H9 (cell line): Measurements from ENCODE around the gene ANKRD22. TPM values are rescaled to one million over a fixed set of nuclear protein-coding genes. Genes with fewer than 3 reads are reported as not detected.

Experiments used
- DNase-seq: peaks from one replicate; pipeline ENCODE4 v3.0.0-alpha.2; 2017
- H2AFZ ChIP-seq: one replicate; pipeline ENCODE4 v1.6.1; 2013; ENCODE audit warnings: mild to moderate bottlenecking, low read length, control low read depth, moderate library complexity
- H2AK5ac ChIP-seq: 2 replicates; pipeline ENCODE4 v1.6.1; 2013; ENCODE audit warnings: low read length, control low read depth, mixed read lengths; ENCODE audit not compliant: insufficient read length
- H2BK120ac ChIP-seq: one replicate; pipeline ENCODE4 v1.6.1; 2013; ENCODE audit warnings: low read depth, mild to moderate bottlenecking, low read length, control low read depth, inconsistent platforms; ENCODE audit not compliant: poor library complexity, severe bottlenecking
- H2BK12ac ChIP-seq: 2 replicates; pipeline ENCODE4 v1.6.1; 2013; ENCODE audit warnings: low read length, control low read depth, mixed read lengths, low read depth; ENCODE audit not compliant: insufficient read length
- H2BK15ac ChIP-seq: 2 replicates; pipeline ENCODE4 v1.6.1; 2013; ENCODE audit warnings: low read depth, low read length, control low read depth
- H2BK20ac ChIP-seq: one replicate; pipeline ENCODE4 v1.6.1; 2013; ENCODE audit warnings: low read depth, mild to moderate bottlenecking, low read length, control low read depth, inconsistent platforms; ENCODE audit not compliant: poor library complexity, severe bottlenecking
- H2BK5ac ChIP-seq: 2 replicates; pipeline ENCODE4 v1.6.1; 2013; ENCODE audit warnings: low read length, control low read depth, mixed read lengths; ENCODE audit not compliant: insufficient read length
- H3K14ac ChIP-seq: 2 replicates; pipeline ENCODE4 v1.6.1; 2013; ENCODE audit warnings: low read length, control low read depth; ENCODE audit not compliant: insufficient read depth
- H3K18ac ChIP-seq: 2 replicates; pipeline ENCODE4 v1.6.1; 2013; ENCODE audit warnings: low read depth, mild to moderate bottlenecking, mixed read lengths, low read length, control low read depth; ENCODE audit not compliant: insufficient read length
- H3K23ac ChIP-seq: 2 replicates; pipeline ENCODE4 v1.6.1; 2013; ENCODE audit warnings: low read length, control low read depth, mixed read lengths, low read depth; ENCODE audit not compliant: insufficient read length
- H3K23me2 ChIP-seq: 2 replicates; pipeline ENCODE4 v1.6.1; 2013; ENCODE audit warnings: low read depth, mild to moderate bottlenecking, mixed read lengths, low read length, control low read depth; ENCODE audit not compliant: insufficient read length, poor library complexity, severe bottlenecking
- H3K27ac ChIP-seq: 2 replicates; pipeline ENCODE4 v1.5.1; 2013; ENCODE audit warnings: low read length, control low read depth, mixed read lengths, low read depth; ENCODE audit not compliant: insufficient read length
- H3K27me3 ChIP-seq: 2 replicates; pipeline ENCODE4 v1.6.1; 2013; ENCODE audit warnings: low read length, control low read depth, inconsistent platforms; ENCODE audit not compliant: insufficient read depth
- H3K4ac ChIP-seq: 2 replicates; pipeline ENCODE4 v1.6.1; 2013; ENCODE audit warnings: low read depth, mild to moderate bottlenecking, control low read depth, inconsistent platforms, low read length, moderate library complexity
- H3K4me1 ChIP-seq: 2 replicates; pipeline ENCODE4 v1.6.1; 2013; ENCODE audit warnings: low read length, control low read depth, inconsistent platforms; ENCODE audit not compliant: insufficient read depth
- H3K4me2 ChIP-seq: 2 replicates; pipeline ENCODE4 v1.6.1; 2013; ENCODE audit warnings: low read length, control low read depth, mixed read lengths; ENCODE audit not compliant: insufficient read length, insufficient read depth
- H3K56ac ChIP-seq: 2 replicates; pipeline ENCODE4 v1.6.1; 2013; ENCODE audit warnings: low read depth, mild to moderate bottlenecking, mixed read lengths, low read length, control low read depth; ENCODE audit not compliant: insufficient read length
- H3K79me1 ChIP-seq: 2 replicates; pipeline ENCODE4 v1.6.1; 2013; ENCODE audit warnings: low read depth, mild to moderate bottlenecking, moderate library complexity, low read length, control low read depth, inconsistent platforms; ENCODE audit not compliant: insufficient read depth, poor library complexity, severe bottlenecking
- H3K79me2 ChIP-seq: 2 replicates; pipeline ENCODE4 v1.6.1; 2013; ENCODE audit warnings: low read length, control low read depth, inconsistent platforms; ENCODE audit not compliant: insufficient read depth
- H3K9ac ChIP-seq: 2 replicates; pipeline ENCODE4 v1.6.1; 2013; ENCODE audit warnings: low read length, control low read depth, mixed read lengths; ENCODE audit not compliant: insufficient read length; ENCODE audit errors: extremely low read depth
- H3K9me3 ChIP-seq: one replicate; pipeline ENCODE4 v1.6.1; 2013; ENCODE audit warnings: low read depth, low read length, inconsistent platforms; ENCODE audit not compliant: control insufficient read depth
- H3T11ph ChIP-seq: one replicate; pipeline ENCODE4 v1.6.1; 2013; ENCODE audit warnings: mild to moderate bottlenecking, low read length, control low read depth, inconsistent platforms
- H4K20me1 ChIP-seq: one replicate; pipeline ENCODE4 v1.6.1; 2013; ENCODE audit not compliant: control insufficient read depth, insufficient read length, insufficient read depth
- H4K5ac ChIP-seq: 2 replicates; pipeline ENCODE4 v1.6.1; 2013; ENCODE audit warnings: low read depth, mild to moderate bottlenecking, mixed read lengths, low read length, control low read depth; ENCODE audit not compliant: insufficient read length
- H4K8ac ChIP-seq: replicated peaks from 2 replicates; pipeline ENCODE4 v1.6.1; 2013; ENCODE audit warnings: low read length, control low read depth, mixed read lengths, low read depth; ENCODE audit not compliant: insufficient read length
- H4K91ac ChIP-seq: 2 replicates; pipeline ENCODE4 v1.6.1; 2013; ENCODE audit warnings: low read depth, mild to moderate bottlenecking, moderate library complexity, mixed read lengths, low read length, control low read depth; ENCODE audit not compliant: insufficient read length
- H3K27ac Mint-ChIP-seq, 3 experiments: 2 replicates in 2 of 3; 3 replicates in 1 of 3; pipeline ENCODE4 v1.8.0; 2020 to 2021; ENCODE audit warnings: mixed read lengths in 3 of 3, mild to moderate bottlenecking in 1 of 3, moderate library complexity in 1 of 3
- H3K27me3 Mint-ChIP-seq: 2 replicates; pipeline ENCODE4 v1.8.0; 2021; ENCODE audit warnings: low read depth, mild to moderate bottlenecking, moderate library complexity, mixed read lengths
- H3K36me3 Mint-ChIP-seq, 3 experiments: 2 replicates in 2 of 3; 3 replicates in 1 of 3; pipeline ENCODE4 v1.8.0; 2020 to 2021; ENCODE audit warnings: low read depth in 3 of 3, mixed read lengths in 3 of 3; ENCODE audit not compliant: insufficient read depth in 1 of 3
- H3K4me1 Mint-ChIP-seq, 2 experiments: 2 replicates each; pipeline ENCODE4 v1.8.0; 2020; ENCODE audit warnings: mixed read lengths in 2 of 2
- H3K4me3 Mint-ChIP-seq, 2 experiments: 2 replicates in 1 of 2; 3 replicates in 1 of 2; pipeline ENCODE4 v1.8.0; 2020 to 2021; ENCODE audit warnings: mild to moderate bottlenecking in 2 of 2, mixed read lengths in 2 of 2, moderate library complexity in 1 of 2
- H3K9me3 Mint-ChIP-seq, 2 experiments: 2 replicates in 1 of 2; 3 replicates in 1 of 2; pipeline ENCODE4 v1.8.0; 2020; ENCODE audit warnings: mild to moderate bottlenecking in 2 of 2, mixed read lengths in 2 of 2, moderate library complexity in 1 of 2
- WGBS: extraction: QIAGEN DNeasy Blood & Tissue Kit; methylation state at CpG from one replicate; pipeline ENCODE4 v1.1.7; 2013; ENCODE audit warnings: missing lambda C conversion rate, low lambda C conversion rate, mixed read lengths; ENCODE audit not compliant: insufficient read length; ENCODE audit errors: extremely low coverage; 5-methylcytosine and 5-hydroxymethylcytosine counted together
- total RNA-seq: library from RNA; stranded (reverse); gene quantifications from 2 replicates; pipeline ENCODE4 v1.2.1, GENCODE V29; 2021
- TF ChIP-seq, protein P1 (sequence below): fragments of 200-600 bp; sonication (generic); conservative IDR thresholded peaks from 3 replicates; pipeline ENCODE4 v1.8.0; 2021; ENCODE audit warnings: antibody characterized with exemption, mild to moderate bottlenecking

ANKRD22 gene
- total RNA-seq, 1 experiment from 2014 or later, result not detected

DNA sequence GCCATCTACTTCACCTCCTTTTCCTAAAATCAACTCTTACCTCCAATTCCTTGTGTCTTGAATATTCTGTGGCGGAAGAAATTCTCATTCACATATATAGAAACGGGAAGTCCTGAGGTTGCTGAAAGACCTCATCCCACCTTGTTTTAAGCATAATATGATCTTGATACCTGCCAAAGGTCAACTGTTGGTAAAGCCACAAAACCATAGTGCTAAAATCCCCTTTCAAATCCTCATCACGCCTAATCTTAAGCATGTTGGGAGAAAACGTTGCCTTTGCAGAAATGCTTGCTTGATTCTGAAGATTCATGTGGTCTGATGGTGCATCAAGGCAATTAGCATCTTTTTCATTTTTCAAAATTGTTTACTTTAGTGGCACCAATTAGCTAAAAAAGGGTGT is 8.5 kb downstream of the ANKRD22 start:
- Histone ChIP-seq H3K79me2 (no peaks in the 10 kb centered on the region), H2BK20ac (no peak overlapping the region), H3K9me3 (no peaks in the 10 kb centered on the region), H3K56ac (no peak overlapping the region), H3K9ac (no peak overlapping the region), H2AFZ (no peak overlapping the region), H2BK15ac (no peak overlapping the region), H3K23me2 (no peaks in the 10 kb centered on the region), H2BK5ac (no peak overlapping the region), H4K8ac (no peak overlapping the region), H3K4ac (no peak overlapping the region), H3K23ac (no peak overlapping the region), H3K4me1 (no peaks in the 10 kb centered on the region), H3K27me3 (no peaks in the 10 kb centered on the region), H2BK120ac (no peak overlapping the region), H2AK5ac (no peak overlapping the region), H3K4me2 (no peak overlapping the region), H3T11ph (no peak overlapping the region), H3K14ac (no peak overlapping the region), H3K18ac (no peak overlapping the region), H4K5ac (no peak overlapping the region), H3K79me1 (no peaks in the 10 kb centered on the region), H4K91ac (no peak overlapping the region), H2BK12ac (no peak overlapping the region), H4K20me1 (no peaks in the 10 kb centered on the region), H3K27ac (no peak overlapping the region)
- Mint-ChIP-seq H3K27me3 (no peaks in the 10 kb centered on the region; the same call in 1 of the 2 replicates), H3K27ac (no peak overlapping the region), H3K4me3 (no peak overlapping the region), H3K9me3 (no peaks in the 10 kb centered on the region), H3K36me3 (no peaks in the 10 kb centered on the region), H3K4me1 (peaks cover 5 to 8% of the 10 kb centered on the region in 2 experiments)
- TF ChIP-seq, protein P1, sequence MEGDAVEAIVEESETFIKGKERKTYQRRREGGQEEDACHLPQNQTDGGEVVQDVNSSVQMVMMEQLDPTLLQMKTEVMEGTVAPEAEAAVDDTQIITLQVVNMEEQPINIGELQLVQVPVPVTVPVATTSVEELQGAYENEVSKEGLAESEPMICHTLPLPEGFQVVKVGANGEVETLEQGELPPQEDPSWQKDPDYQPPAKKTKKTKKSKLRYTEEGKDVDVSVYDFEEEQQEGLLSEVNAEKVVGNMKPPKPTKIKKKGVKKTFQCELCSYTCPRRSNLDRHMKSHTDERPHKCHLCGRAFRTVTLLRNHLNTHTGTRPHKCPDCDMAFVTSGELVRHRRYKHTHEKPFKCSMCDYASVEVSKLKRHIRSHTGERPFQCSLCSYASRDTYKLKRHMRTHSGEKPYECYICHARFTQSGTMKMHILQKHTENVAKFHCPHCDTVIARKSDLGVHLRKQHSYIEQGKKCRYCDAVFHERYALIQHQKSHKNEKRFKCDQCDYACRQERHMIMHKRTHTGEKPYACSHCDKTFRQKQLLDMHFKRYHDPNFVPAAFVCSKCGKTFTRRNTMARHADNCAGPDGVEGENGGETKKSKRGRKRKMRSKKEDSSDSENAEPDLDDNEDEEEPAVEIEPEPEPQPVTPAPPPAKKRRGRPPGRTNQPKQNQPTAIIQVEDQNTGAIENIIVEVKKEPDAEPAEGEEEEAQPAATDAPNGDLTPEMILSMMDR, result no peak
- WGBS, result no CpG with 5 or more reads among the region's 4 CpGs
- DNase-seq, result no peak
